HepG2 (cell line): ENCODE measurements around the gene PARP16. TPM values are rescaled to one million over a fixed set of nuclear protein-coding genes. Genes with fewer than 3 reads are reported as not detected.

Experiments used
- DMAP1 ChIP-seq: IDR thresholded peaks from 2 replicates; pipeline ENCODE4 v1.6.1; 2016
- FOXC1 ChIP-seq: sonication (generic); formaldehyde crosslinking; IDR thresholded peaks from 2 replicates; pipeline ENCODE4 v1.8.0; 2022; ENCODE audit warnings: mild to moderate bottlenecking, missing genetic modification reagents, borderline replicate concordance
- FOXK2 ChIP-seq: fragments of 450-650 bp; IDR thresholded peaks from 2 replicates; pipeline ENCODE4 v1.6.1; 2016
- HOXD1 ChIP-seq: sonication (generic); formaldehyde crosslinking; IDR thresholded peaks from 2 replicates; pipeline ENCODE4 v1.5.0; 2020; ENCODE audit warnings: missing genetic modification reagents
- POLR2AphosphoS5 ChIP-seq: IDR thresholded peaks from 2 replicates; pipeline ENCODE4 v1.6.1; 2012; ENCODE audit warnings: low read depth, low read length
- SRSF1 ChIP-seq: fragments of 200-400 bp; formaldehyde crosslinking; optimal IDR thresholded peaks from 2 replicates; pipeline ENCODE3; 2017; ENCODE audit warnings: mild to moderate bottlenecking, low read depth, low read length, moderate library complexity
- ZBTB21 ChIP-seq: sonication (generic); formaldehyde crosslinking; IDR thresholded peaks from 2 replicates; pipeline ENCODE4 v1.4.0; 2020; ENCODE audit warnings: missing genetic modification reagents
- ZNF253 ChIP-seq: sonication (generic); formaldehyde crosslinking; IDR thresholded peaks from 2 replicates; pipeline ENCODE4 v1.8.0; 2022; ENCODE audit warnings: mild to moderate bottlenecking, missing genetic modification reagents, borderline replicate concordance
- ZNF563 ChIP-seq: sonication (generic); formaldehyde crosslinking; IDR thresholded peaks from 2 replicates; pipeline ENCODE4 v1.8.0; 2022; ENCODE audit warnings: mild to moderate bottlenecking, moderate library complexity, missing genetic modification reagents
- ZNF598 ChIP-seq: sonication (generic); formaldehyde crosslinking; IDR thresholded peaks from 2 replicates; pipeline ENCODE4 v1.5.1; 2020; ENCODE audit warnings: mild to moderate bottlenecking, missing genetic modification reagents, borderline replicate concordance
- ZNF703 ChIP-seq: sonication (generic); formaldehyde crosslinking; IDR thresholded peaks from 2 replicates; pipeline ENCODE4 v1.5.1; 2020; ENCODE audit warnings: missing genetic modification reagents, mild to moderate bottlenecking, moderate library complexity, borderline replicate concordance
- polyA plus RNA-seq, 8 experiments: library from polyadenylated mRNA; depleted of rRNA in 3 of 8; stranded (reverse) in 7 of 8; unstranded in 1 of 8; fragments of >200 nt; fragmentation: Illumina TruSeq in 4 of 8; extraction: Trizol in 4 of 8; gene quantifications; 2 replicates each; pipeline versions ENCODE4 v1.2.1 to v1.2.3, GENCODE V29; 2011 to 2016; ENCODE audit warnings: low read depth in 4 of 8, missing spikeins in 1 of 8, mixed read lengths in 1 of 8; ENCODE audit not compliant: insufficient read depth in 1 of 8
- total RNA-seq, 5 experiments: library from RNA; depleted of rRNA; stranded (reverse); fragments of >200 nt; fragmentation: Illumina TruSeq; extraction: Trizol; gene quantifications; 2 replicates each; pipeline ENCODE4 v1.2.3, GENCODE V29; 2016; ENCODE audit warnings: low read depth in 1 of 5
- TF ChIP-seq, protein P1 (sequence below), 2 experiments: fragments of 450-650 bp in 1 of 2; sonication (generic) in 1 of 2; formaldehyde crosslinking; IDR thresholded peaks; 2 replicates each; pipeline versions ENCODE4 v1.5.0 to v1.8.0; 2020 to 2022; ENCODE audit warnings: mild to moderate bottlenecking in 1 of 2, missing genetic modification reagents in 1 of 2
- TF ChIP-seq, protein P2 (sequence below): sonication (generic); formaldehyde crosslinking; IDR thresholded peaks from 2 replicates; pipeline ENCODE4 v1.8.0; 2022; ENCODE audit warnings: mild to moderate bottlenecking, missing genetic modification reagents, moderate library complexity
- TF ChIP-seq, protein P3 (sequence below): sonication (generic); formaldehyde crosslinking; IDR thresholded peaks from 2 replicates; pipeline ENCODE4 v1.4.0; 2020; ENCODE audit warnings: missing genetic modification reagents
- TF ChIP-seq, protein P4 (sequence below): IDR thresholded peaks from 2 replicates; pipeline ENCODE4 v1.6.1; 2016; ENCODE audit warnings: control low read depth
- TF ChIP-seq, protein P5 (sequence below): sonication (generic); formaldehyde crosslinking; IDR thresholded peaks from 2 replicates; pipeline ENCODE4 v1.4.0; 2020; ENCODE audit warnings: missing genetic modification reagents
- TF ChIP-seq, protein P6 (sequence below): sonication (generic); formaldehyde crosslinking; IDR thresholded peaks from 2 replicates; pipeline ENCODE4 v1.4.0; 2020; ENCODE audit warnings: missing genetic modification reagents, borderline replicate concordance
- TF ChIP-seq, protein P7 (sequence below): sonication (generic); formaldehyde crosslinking; IDR thresholded peaks from 2 replicates; pipeline ENCODE4 v1.9.0; 2021; ENCODE audit warnings: missing genetic modification reagents, mild to moderate bottlenecking, borderline replicate concordance

PARP16 gene
- total and polyA plus RNA-seq, 2 of the 13 experiments (the other 11 are each of a cell fraction or from before 2014, with no cell fraction given), result 6.8 to 7.6 TPM

DNA sequence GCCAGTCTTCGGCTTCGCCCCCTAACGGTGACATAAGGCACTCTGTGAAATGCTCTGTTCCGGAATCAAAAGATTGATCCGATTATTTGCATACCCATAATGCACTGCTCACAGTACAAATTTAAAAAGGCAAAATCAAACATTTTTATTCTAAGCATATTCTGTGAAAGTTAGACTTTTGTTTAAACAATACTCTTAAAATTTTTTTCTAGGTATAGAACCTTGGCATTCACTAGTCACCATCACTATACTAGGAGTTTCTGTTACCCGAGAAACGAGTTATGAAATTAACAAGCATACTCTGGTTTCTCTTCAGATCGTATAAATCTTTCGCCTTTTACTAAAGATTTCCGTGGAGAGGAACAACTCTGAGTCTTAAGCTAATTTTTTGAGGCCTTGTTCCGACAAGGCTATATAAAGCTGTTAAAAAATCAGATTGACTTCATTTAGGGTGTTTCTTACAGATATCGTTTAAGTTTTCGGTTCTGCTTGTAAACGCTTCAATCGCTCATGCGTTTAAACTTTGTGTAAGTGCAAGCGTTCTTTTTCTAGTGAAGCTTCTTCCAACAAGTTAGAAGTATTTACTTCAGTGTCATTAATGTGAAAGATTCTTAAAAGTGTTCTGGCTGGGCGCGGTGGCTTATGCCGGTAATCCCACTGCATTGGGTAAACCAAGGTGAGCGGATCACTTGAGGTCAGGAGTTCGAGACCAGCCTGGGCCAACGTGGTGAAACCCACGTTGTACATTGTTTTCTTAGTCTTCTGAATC lies 17.9 kb upstream of the PARP16 start, which contains the start of gene RNU5B-1 (continued):
- TF ChIP-seq, protein P1, sequence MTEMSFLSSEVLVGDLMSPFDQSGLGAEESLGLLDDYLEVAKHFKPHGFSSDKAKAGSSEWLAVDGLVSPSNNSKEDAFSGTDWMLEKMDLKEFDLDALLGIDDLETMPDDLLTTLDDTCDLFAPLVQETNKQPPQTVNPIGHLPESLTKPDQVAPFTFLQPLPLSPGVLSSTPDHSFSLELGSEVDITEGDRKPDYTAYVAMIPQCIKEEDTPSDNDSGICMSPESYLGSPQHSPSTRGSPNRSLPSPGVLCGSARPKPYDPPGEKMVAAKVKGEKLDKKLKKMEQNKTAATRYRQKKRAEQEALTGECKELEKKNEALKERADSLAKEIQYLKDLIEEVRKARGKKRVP (CRISPR knock-in tag; IDR thresholded peaks at IDR 0.05), result peak; percentile 72 to 86; a peak in 3 of 4 replicates
- TF ChIP-seq, protein P2, sequence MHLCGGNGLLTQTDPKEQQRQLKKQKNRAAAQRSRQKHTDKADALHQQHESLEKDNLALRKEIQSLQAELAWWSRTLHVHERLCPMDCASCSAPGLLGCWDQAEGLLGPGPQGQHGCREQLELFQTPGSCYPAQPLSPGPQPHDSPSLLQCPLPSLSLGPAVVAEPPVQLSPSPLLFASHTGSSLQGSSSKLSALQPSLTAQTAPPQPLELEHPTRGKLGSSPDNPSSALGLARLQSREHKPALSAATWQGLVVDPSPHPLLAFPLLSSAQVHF (CRISPR knock-in tag), result 0 out of 2 replicates have a peak, but pooled peaks have one; percentile 84
- TF ChIP-seq, protein P3, sequence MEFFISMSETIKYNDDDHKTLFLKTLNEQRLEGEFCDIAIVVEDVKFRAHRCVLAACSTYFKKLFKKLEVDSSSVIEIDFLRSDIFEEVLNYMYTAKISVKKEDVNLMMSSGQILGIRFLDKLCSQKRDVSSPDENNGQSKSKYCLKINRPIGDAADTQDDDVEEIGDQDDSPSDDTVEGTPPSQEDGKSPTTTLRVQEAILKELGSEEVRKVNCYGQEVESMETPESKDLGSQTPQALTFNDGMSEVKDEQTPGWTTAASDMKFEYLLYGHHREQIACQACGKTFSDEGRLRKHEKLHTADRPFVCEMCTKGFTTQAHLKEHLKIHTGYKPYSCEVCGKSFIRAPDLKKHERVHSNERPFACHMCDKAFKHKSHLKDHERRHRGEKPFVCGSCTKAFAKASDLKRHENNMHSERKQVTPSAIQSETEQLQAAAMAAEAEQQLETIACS, result no peak; the same call in 1 of the 2 replicates
- TF ChIP-seq, protein P4, sequence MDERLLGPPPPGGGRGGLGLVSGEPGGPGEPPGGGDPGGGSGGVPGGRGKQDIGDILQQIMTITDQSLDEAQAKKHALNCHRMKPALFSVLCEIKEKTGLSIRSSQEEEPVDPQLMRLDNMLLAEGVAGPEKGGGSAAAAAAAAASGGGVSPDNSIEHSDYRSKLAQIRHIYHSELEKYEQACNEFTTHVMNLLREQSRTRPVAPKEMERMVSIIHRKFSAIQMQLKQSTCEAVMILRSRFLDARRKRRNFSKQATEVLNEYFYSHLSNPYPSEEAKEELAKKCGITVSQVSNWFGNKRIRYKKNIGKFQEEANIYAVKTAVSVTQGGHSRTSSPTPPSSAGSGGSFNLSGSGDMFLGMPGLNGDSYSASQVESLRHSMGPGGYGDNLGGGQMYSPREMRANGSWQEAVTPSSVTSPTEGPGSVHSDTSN (CRISPR knock-in tag), result no peak
- TF ChIP-seq ZNF598 (CRISPR knock-in tag), result no peak
- TF ChIP-seq POLR2AphosphoS5, result peak; percentile 100
- no peak for TF ChIP-seq FOXK2
- no peak for TF ChIP-seq SRSF1
- TF ChIP-seq ZNF563 (CRISPR knock-in tag), result no peak
- TF ChIP-seq HOXD1 (CRISPR knock-in tag), result 0 out of 2 replicates have a peak, but pooled peaks have one; percentile 21
- TF ChIP-seq ZNF253 (CRISPR knock-in tag), result no peak
- TF ChIP-seq, protein P5, sequence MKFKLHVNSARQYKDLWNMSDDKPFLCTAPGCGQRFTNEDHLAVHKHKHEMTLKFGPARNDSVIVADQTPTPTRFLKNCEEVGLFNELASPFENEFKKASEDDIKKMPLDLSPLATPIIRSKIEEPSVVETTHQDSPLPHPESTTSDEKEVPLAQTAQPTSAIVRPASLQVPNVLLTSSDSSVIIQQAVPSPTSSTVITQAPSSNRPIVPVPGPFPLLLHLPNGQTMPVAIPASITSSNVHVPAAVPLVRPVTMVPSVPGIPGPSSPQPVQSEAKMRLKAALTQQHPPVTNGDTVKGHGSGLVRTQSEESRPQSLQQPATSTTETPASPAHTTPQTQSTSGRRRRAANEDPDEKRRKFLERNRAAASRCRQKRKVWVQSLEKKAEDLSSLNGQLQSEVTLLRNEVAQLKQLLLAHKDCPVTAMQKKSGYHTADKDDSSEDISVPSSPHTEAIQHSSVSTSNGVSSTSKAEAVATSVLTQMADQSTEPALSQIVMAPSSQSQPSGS, result peak; percentile 88
- TF ChIP-seq, protein P6, sequence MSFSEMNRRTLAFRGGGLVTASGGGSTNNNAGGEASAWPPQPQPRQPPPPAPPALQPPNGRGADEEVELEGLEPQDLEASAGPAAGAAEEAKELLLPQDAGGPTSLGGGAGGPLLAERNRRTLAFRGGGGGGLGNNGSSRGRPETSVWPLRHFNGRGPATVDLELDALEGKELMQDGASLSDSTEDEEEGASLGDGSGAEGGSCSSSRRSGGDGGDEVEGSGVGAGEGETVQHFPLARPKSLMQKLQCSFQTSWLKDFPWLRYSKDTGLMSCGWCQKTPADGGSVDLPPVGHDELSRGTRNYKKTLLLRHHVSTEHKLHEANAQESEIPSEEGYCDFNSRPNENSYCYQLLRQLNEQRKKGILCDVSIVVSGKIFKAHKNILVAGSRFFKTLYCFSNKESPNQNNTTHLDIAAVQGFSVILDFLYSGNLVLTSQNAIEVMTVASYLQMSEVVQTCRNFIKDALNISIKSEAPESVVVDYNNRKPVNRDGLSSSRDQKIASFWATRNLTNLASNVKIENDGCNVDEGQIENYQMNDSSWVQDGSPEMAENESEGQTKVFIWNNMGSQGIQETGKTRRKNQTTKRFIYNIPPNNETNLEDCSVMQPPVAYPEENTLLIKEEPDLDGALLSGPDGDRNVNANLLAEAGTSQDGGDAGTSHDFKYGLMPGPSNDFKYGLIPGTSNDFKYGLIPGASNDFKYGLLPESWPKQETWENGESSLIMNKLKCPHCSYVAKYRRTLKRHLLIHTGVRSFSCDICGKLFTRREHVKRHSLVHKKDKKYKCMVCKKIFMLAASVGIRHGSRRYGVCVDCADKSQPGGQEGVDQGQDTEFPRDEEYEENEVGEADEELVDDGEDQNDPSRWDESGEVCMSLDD (CRISPR knock-in tag), result no peak
- TF ChIP-seq ZBTB21, result peak; percentile 51; the same call in 1 of the 2 replicates
- TF ChIP-seq ZNF703 (CRISPR knock-in tag), result no peak
- no peak for TF ChIP-seq FOXC1 (CRISPR knock-in tag)
- TF ChIP-seq, protein P7, sequence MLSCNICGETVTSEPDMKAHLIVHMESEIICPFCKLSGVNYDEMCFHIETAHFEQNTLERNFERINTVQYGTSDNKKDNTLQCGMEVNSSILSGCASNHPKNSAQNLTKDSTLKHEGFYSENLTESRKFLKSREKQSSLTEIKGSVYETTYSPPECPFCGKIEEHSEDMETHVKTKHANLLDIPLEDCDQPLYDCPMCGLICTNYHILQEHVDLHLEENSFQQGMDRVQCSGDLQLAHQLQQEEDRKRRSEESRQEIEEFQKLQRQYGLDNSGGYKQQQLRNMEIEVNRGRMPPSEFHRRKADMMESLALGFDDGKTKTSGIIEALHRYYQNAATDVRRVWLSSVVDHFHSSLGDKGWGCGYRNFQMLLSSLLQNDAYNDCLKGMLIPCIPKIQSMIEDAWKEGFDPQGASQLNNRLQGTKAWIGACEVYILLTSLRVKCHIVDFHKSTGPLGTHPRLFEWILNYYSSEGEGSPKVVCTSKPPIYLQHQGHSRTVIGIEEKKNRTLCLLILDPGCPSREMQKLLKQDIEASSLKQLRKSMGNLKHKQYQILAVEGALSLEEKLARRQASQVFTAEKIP (CRISPR knock-in tag), result no peak
- TF ChIP-seq DMAP1 (CRISPR knock-in tag), result peak; percentile 82; the same call in 1 of the 2 replicates
